Left forelimb (tissue), 1 donor: ENCODE results near the gene FGF14.

Source experiments
- DNase-seq: peaks from one replicate; pipeline ENCODE4 v3.0.0-alpha.2; 2018; ENCODE audit warnings: low spot score

The FGF14 gene

GRCh38 chr13:102367836-102368235, 34.0 kb downstream of the FGF14 start:
- no peak for DNase-seq

GRCh38 chr13:102361113-102361512, 40.7 kb downstream of the FGF14 start:
- no peak for DNase-seq

GRCh38 chr13:102359264-102359663, 42.6 kb downstream of the FGF14 start:
- DNase-seq = no peak

GRCh38 chr13:102355251-102355650, 46.6 kb downstream of the FGF14 start:
- no peak for DNase-seq

- DNase-seq = no peak
Measured at GRCh38 chr13:102354011-102354410, 47.8 kb downstream of the FGF14 start.

GRCh38 chr13:102351521-102351920, 50.3 kb downstream of the FGF14 start:
- DNase-seq = no peak

- DNase-seq = no peak
Measured at GRCh38 chr13:102347490-102347889, 54.4 kb downstream of the FGF14 start.

- no peak for DNase-seq
Measured at GRCh38 chr13:102346769-102347168, 55.1 kb downstream of the FGF14 start.

- DNase-seq = no peak
Measured at GRCh38 chr13:102344410-102344809, 57.4 kb downstream of the FGF14 start.

- DNase-seq = no peak
Measured at GRCh38 chr13:102333320-102334198, 68.3 kb downstream of the FGF14 start.

GRCh38 chr13:102328909-102329308, 72.9 kb downstream of the FGF14 start:
- no peak for DNase-seq

GRCh38 chr13:102327119-102327617, 74.7 kb downstream of the FGF14 start:
- no peak for DNase-seq

GRCh38 chr13:102326381-102327118, 75.3 kb downstream of the FGF14 start:
- DNase-seq = no peak

- DNase-seq = no peak
Measured at GRCh38 chr13:102325321-102325720, 76.5 kb downstream of the FGF14 start.

- DNase-seq = no peak
Measured at GRCh38 chr13:102323505-102323904, 78.3 kb downstream of the FGF14 start.

- DNase-seq = no peak
Measured at GRCh38 chr13:102323012-102323411, 78.8 kb downstream of the FGF14 start.

- DNase-seq = no peak
Measured at GRCh38 chr13:102322211-102322610, 79.6 kb downstream of the FGF14 start.

GRCh38 chr13:102318233-102318632, 83.6 kb downstream of the FGF14 start:
- DNase-seq = no peak

GRCh38 chr13:102317593-102317992, 84.3 kb downstream of the FGF14 start:
- DNase-seq = no peak

GRCh38 chr13:102316732-102317131, 85.1 kb downstream of the FGF14 start:
- no peak for DNase-seq

- DNase-seq = no peak
Measured at GRCh38 chr13:102312841-102313240, 89.0 kb downstream of the FGF14 start.

- DNase-seq = no peak
Measured at GRCh38 chr13:102311901-102312300, 89.9 kb downstream of the FGF14 start.

- no peak for DNase-seq
Measured at GRCh38 chr13:102311419-102311796, 90.4 kb downstream of the FGF14 start.
